ENCODE results near the gene RBBP4.
"Not testable (repeated sequence)": the region's sequence is repeated elsewhere in the genome, so short reads cannot be mapped to it uniquely, and the experiment has no call there.

RBBP4 gene

GRCh38 chr1:32696041-32696440 is 45.0 kb downstream of the RBBP4 start:
- no peak for DNase-seq

- not testable (repeated sequence) for DNase-seq
These were observed 46.0 kb downstream of the RBBP4 start for GRCh38 chr1:32696996-32697395.

- DNase-seq = no peak
These were observed 50.5 kb downstream of the RBBP4 start for GRCh38 chr1:32701421-32701911.

- DNase-seq = no peak
These were observed 51.1 kb downstream of the RBBP4 start for GRCh38 chr1:32701951-32702598.

- DNase-seq = peak; percentile 39
These were observed 51.8 kb downstream of the RBBP4 start, which contains the start of gene SYNC for GRCh38 chr1:32702599-32703478. Gene SYNC (minus strand): TSS chr1:32702770. CDS start chr1:32702660, 110 bp downstream.

- no peak for DNase-seq
These were observed 52.7 kb downstream of the RBBP4 start for GRCh38 chr1:32703479-32704291.

- DNase-seq = no peak
These were observed 54.5 kb downstream of the RBBP4 start for GRCh38 chr1:32705516-32705915.

GRCh38 chr1:32706491-32706890 is 55.5 kb downstream of the RBBP4 start:
- DNase-seq = no peak

- DNase-seq = no peak
These were observed 58.1 kb downstream of the RBBP4 start for GRCh38 chr1:32709075-32709474.

- no peak for DNase-seq
These were observed 58.5 kb downstream of the RBBP4 start for GRCh38 chr1:32709476-32709875.

- not testable (repeated sequence) for DNase-seq
These were observed 60.2 kb downstream of the RBBP4 start for GRCh38 chr1:32711221-32711620.

- DNase-seq = no peak
These were observed 62.1 kb downstream of the RBBP4 start for GRCh38 chr1:32713081-32713480.

GRCh38 chr1:32714277-32714676 is 63.3 kb downstream of the RBBP4 start:
- DNase-seq = no peak

- no peak for DNase-seq
These were observed 64.9 kb downstream of the RBBP4 start for GRCh38 chr1:32715901-32716311.

GRCh38 chr1:32716312-32717148 is 65.5 kb downstream of the RBBP4 start:
- DNase-seq = peak; percentile 76

- DNase-seq = no peak
These were observed 66.5 kb downstream of the RBBP4 start for GRCh38 chr1:32717503-32717902.

GRCh38 chr1:32718036-32718435 is 67.0 kb downstream of the RBBP4 start:
- no peak for DNase-seq

- no peak for DNase-seq
These were observed 67.5 kb downstream of the RBBP4 start for GRCh38 chr1:32718527-32718926.

GRCh38 chr1:32719681-32720275 is 68.8 kb downstream of the RBBP4 start:
- DNase-seq = no peak

GRCh38 chr1:32724678-32725614 is 73.9 kb downstream of the RBBP4 start:
- DNase-seq = peak; percentile 48

- DNase-seq = no peak
These were observed 74.6 kb downstream of the RBBP4 start for GRCh38 chr1:32725615-32725982.
